ENCODE measurements around the gene SLC9A3.

SLC9A3 gene

DNA sequence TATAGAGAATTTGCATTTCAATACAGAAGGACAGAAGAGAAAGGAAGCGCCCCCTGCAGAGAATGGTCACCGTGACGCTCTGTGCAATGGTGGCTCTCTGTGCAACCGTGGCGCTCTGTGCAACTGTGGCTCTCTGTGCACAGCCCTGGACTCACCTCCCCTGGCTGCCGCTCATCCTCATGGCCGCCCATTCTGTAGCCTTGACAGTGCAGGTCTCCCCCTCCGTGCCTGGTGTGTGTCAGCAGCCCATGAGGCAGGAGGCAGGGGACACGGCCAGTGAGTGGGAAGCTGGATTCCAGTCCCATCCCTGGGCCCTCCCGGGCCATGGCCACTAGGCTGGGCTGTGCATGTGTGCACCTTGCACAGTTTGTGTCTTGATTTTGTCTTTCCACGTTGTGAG is 69.3 kb downstream of the SLC9A3 start:
- ATAC-seq = no peak
- no peak for TF ChIP-seq ZNF70 (CRISPR knock-in tag; IDR thresholded peaks at IDR 0.05)
- TF ChIP-seq, protein P1, sequence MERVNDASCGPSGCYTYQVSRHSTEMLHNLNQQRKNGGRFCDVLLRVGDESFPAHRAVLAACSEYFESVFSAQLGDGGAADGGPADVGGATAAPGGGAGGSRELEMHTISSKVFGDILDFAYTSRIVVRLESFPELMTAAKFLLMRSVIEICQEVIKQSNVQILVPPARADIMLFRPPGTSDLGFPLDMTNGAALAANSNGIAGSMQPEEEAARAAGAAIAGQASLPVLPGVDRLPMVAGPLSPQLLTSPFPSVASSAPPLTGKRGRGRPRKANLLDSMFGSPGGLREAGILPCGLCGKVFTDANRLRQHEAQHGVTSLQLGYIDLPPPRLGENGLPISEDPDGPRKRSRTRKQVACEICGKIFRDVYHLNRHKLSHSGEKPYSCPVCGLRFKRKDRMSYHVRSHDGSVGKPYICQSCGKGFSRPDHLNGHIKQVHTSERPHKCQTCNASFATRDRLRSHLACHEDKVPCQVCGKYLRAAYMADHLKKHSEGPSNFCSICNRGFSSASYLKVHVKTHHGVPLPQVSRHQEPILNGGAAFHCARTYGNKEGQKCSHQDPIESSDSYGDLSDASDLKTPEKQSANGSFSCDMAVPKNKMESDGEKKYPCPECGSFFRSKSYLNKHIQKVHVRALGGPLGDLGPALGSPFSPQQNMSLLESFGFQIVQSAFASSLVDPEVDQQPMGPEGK (CRISPR knock-in tag; IDR thresholded peaks at IDR 0.05; ENCODE audit: borderline replicate concordance) = no peak
- no peak for TF ChIP-seq TOX (CRISPR knock-in tag; IDR thresholded peaks at IDR 0.05; ENCODE audit: borderline replicate concordance)
- no peak for TF ChIP-seq ZNF565 (CRISPR knock-in tag; conservative IDR thresholded peaks at IDR 0.05; ENCODE audit: low read depth)
- no peak for TF ChIP-seq ESRRG (CRISPR knock-in tag; IDR thresholded peaks at IDR 0.05)

DNA sequence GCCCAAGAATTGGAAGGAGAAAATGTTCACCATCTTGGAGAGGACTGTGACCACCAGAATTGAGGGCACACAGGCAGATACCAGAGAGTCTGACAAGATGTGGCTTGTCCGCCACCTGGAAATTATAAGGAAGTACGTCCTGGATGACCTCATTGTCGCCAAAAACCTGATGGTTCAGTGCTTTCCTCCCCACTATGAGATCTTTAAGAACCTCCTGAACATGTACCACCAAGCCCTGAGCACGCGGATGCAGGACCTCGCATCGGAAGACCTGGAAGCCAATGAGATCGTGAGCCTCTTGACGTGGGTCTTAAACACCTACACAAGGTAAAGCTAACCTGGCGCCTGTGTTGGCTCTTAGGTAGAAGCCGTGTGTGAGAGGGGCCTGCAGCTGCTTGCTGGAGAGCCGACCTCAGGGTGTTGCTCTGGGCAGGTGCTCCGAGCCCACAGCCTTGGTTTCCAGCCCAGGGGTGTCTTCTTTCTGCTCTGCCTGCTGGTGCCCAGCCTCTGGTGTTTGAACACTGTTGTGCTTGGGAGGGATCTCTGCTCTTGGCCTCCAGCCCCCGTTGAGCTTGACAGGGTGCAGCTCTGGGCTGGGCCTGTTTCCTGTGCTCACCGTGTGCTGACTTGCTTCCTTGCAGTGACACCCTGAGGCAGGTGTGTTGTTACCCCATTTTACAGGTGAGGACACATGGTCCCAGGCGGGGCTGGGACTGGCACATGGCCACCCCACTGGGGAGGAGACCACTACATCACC is 70.3 kb downstream of the SLC9A3 start:
- ATAC-seq = no peak
- TF ChIP-seq ZNF565 (CRISPR knock-in tag; conservative IDR thresholded peaks at IDR 0.05; ENCODE audit: low read depth) (no peak), TOX (CRISPR knock-in tag; IDR thresholded peaks at IDR 0.05; ENCODE audit: borderline replicate concordance) (no peak), RARB (CRISPR knock-in tag; IDR thresholded peaks at IDR 0.05) (no peak), ZFP3 (CRISPR knock-in tag; IDR thresholded peaks at IDR 0.05) (no peak), SNAI2 (CRISPR knock-in tag; IDR thresholded peaks at IDR 0.05) (no peak), ARNTL (CRISPR knock-in tag; IDR thresholded peaks at IDR 0.05; ENCODE audit: borderline replicate concordance, low read depth) (no peak), BACH2 (CRISPR knock-in tag; IDR thresholded peaks at IDR 0.05; ENCODE audit: borderline replicate concordance) (no peak), OSR1 (CRISPR knock-in tag; IDR thresholded peaks at IDR 0.05) (no peak), ESRRG (CRISPR knock-in tag; IDR thresholded peaks at IDR 0.05) (no peak), TCF4 (CRISPR knock-in tag; IDR thresholded peaks at IDR 0.05; ENCODE audit: borderline replicate concordance) (no peak), CSDC2 (CRISPR knock-in tag; IDR thresholded peaks at IDR 0.05) (no peak), ZNF70 (CRISPR knock-in tag; IDR thresholded peaks at IDR 0.05) (no peak), ZFP30 (CRISPR knock-in tag; IDR thresholded peaks at IDR 0.05) (no peak)
- TF ChIP-seq, protein P2, sequence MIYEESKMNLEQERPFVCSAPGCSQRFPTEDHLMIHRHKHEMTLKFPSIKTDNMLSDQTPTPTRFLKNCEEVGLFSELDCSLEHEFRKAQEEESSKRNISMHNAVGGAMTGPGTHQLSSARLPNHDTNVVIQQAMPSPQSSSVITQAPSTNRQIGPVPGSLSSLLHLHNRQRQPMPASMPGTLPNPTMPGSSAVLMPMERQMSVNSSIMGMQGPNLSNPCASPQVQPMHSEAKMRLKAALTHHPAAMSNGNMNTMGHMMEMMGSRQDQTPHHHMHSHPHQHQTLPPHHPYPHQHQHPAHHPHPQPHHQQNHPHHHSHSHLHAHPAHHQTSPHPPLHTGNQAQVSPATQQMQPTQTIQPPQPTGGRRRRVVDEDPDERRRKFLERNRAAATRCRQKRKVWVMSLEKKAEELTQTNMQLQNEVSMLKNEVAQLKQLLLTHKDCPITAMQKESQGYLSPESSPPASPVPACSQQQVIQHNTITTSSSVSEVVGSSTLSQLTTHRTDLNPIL (CRISPR knock-in tag; IDR thresholded peaks at IDR 0.05; ENCODE audit: low read depth) = no peak
- TF ChIP-seq, protein P1 (CRISPR knock-in tag; IDR thresholded peaks at IDR 0.05; ENCODE audit: borderline replicate concordance) = no peak
- TF ChIP-seq, protein P3, sequence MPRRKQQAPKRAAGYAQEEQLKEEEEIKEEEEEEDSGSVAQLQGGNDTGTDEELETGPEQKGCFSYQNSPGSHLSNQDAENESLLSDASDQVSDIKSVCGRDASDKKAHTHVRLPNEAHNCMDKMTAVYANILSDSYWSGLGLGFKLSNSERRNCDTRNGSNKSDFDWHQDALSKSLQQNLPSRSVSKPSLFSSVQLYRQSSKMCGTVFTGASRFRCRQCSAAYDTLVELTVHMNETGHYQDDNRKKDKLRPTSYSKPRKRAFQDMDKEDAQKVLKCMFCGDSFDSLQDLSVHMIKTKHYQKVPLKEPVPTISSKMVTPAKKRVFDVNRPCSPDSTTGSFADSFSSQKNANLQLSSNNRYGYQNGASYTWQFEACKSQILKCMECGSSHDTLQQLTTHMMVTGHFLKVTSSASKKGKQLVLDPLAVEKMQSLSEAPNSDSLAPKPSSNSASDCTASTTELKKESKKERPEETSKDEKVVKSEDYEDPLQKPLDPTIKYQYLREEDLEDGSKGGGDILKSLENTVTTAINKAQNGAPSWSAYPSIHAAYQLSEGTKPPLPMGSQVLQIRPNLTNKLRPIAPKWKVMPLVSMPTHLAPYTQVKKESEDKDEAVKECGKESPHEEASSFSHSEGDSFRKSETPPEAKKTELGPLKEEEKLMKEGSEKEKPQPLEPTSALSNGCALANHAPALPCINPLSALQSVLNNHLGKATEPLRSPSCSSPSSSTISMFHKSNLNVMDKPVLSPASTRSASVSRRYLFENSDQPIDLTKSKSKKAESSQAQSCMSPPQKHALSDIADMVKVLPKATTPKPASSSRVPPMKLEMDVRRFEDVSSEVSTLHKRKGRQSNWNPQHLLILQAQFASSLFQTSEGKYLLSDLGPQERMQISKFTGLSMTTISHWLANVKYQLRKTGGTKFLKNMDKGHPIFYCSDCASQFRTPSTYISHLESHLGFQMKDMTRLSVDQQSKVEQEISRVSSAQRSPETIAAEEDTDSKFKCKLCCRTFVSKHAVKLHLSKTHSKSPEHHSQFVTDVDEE (CRISPR knock-in tag; IDR thresholded peaks at IDR 0.05) = no peak
- TF ChIP-seq, protein P4, sequence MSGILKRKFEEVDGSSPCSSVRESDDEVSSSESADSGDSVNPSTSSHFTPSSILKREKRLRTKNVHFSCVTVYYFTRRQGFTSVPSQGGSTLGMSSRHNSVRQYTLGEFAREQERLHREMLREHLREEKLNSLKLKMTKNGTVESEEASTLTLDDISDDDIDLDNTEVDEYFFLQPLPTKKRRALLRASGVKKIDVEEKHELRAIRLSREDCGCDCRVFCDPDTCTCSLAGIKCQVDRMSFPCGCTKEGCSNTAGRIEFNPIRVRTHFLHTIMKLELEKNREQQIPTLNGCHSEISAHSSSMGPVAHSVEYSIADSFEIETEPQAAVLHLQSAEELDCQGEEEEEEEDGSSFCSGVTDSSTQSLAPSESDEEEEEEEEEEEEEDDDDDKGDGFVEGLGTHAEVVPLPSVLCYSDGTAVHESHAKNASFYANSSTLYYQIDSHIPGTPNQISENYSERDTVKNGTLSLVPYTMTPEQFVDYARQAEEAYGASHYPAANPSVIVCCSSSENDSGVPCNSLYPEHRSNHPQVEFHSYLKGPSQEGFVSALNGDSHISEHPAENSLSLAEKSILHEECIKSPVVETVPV (CRISPR knock-in tag; IDR thresholded peaks at IDR 0.05) = no peak
- TF ChIP-seq, protein P5, sequence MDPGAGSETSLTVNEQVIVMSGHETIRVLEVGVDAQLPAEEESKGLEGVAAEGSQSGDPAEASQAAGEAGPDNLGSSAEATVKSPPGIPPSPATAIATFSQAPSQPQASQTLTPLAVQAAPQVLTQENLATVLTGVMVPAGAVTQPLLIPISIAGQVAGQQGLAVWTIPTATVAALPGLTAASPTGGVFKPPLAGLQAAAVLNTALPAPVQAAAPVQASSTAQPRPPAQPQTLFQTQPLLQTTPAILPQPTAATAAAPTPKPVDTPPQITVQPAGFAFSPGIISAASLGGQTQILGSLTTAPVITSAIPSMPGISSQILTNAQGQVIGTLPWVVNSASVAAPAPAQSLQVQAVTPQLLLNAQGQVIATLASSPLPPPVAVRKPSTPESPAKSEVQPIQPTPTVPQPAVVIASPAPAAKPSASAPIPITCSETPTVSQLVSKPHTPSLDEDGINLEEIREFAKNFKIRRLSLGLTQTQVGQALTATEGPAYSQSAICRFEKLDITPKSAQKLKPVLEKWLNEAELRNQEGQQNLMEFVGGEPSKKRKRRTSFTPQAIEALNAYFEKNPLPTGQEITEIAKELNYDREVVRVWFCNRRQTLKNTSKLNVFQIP (CRISPR knock-in tag; IDR thresholded peaks at IDR 0.05; ENCODE audit: borderline replicate concordance, low read depth) = no peak

Data from SK-N-SH treated with all-trans-retinoic acid at 6 μM for 48 hours (cell line).